ENCODE data around the gene SCMH1.

GRCh38 chr1:41046347-41046775 lies 195.7 kb downstream of the SCMH1 start:
- TF ChIP-seq POLR2A (IDR thresholded peaks at IDR 0.05) (no peak), CTCF (IDR thresholded peaks at IDR 0.05) (no peak)
